ENCODE measurements around the gene EWSR1. TPM values are rescaled to one million over a fixed set of nuclear protein-coding genes. Genes with fewer than 3 reads are reported as not detected.

Gene EWSR1
- total RNA-seq, 1 experiment from 2014 or later, result 462 TPM

- peaks cover 9% of the 10 kb centered on the region; the same call in 1 of the 2 replicates for H3K27me3 Mint-ChIP-seq (ENCODE audit: low read depth)
- H3K4me1 Mint-ChIP-seq, result peaks cover 17 to 32% of the 10 kb centered on the region in 2 experiments
- H3K79me1 ChIP-seq (ENCODE audit: insufficient read depth, low read depth, low read length, poor library complexity, severe bottlenecking), result no peaks in the 10 kb centered on the region
- no peak within 1 kb of the TSS for H3K27ac ChIP-seq (ENCODE audit: insufficient read length, low read depth, low read length)
- H3K4me3 Mint-ChIP-seq, result peak within 1 kb of the TSS; percentile 72 to 92
- H3K9ac ChIP-seq (ENCODE audit: extremely low read depth, insufficient read length, low read length), result no peak within 1 kb of the TSS
- H4K91ac ChIP-seq (ENCODE audit: insufficient read length, low read depth, low read length), result no peak within 1 kb of the TSS
- H3K14ac ChIP-seq (ENCODE audit: insufficient read depth, low read length), result peak within 1 kb of the TSS; percentile 49; the same call in 1 of the 2 replicates
- H3K27me3 ChIP-seq (ENCODE audit: insufficient read depth, low read length), result no peaks in the 10 kb centered on the region
- peaks cover 0 to 2% (median 0%) of the 10 kb centered on the region in 3 experiments; a peak in 3 of 7 replicates for H3K36me3 Mint-ChIP-seq (ENCODE audit: insufficient read depth in 1 of 3, low read depth in 3 of 3)
- peaks cover 8% of the 10 kb centered on the region for H3K23me2 ChIP-seq (ENCODE audit: insufficient read length, low read depth, low read length, poor library complexity, severe bottlenecking)
- H2BK20ac ChIP-seq (ENCODE audit: low read depth, low read length, poor library complexity, severe bottlenecking), result no peak within 1 kb of the TSS
- no peak within 1 kb of the TSS for H4K8ac ChIP-seq (replicated peaks; ENCODE audit: insufficient read length, low read depth, low read length)
- no peak within 1 kb of the TSS for H4K5ac ChIP-seq (ENCODE audit: insufficient read length, low read depth, low read length)
- TF ChIP-seq CTCF (conservative IDR thresholded peaks at IDR 0.05), result peak; percentile 15; the same call in 1 of the 3 replicates
- peak within 1 kb of the TSS; percentile 52 for H3K4me2 ChIP-seq (ENCODE audit: insufficient read depth, insufficient read length, low read length)
- H3K4me1 ChIP-seq (ENCODE audit: insufficient read depth, low read length), result no peaks in the 10 kb centered on the region
- no peak within 1 kb of the TSS for H3K56ac ChIP-seq (ENCODE audit: insufficient read length, low read depth, low read length)
- H3K79me2 ChIP-seq (ENCODE audit: insufficient read depth, low read length), result no peaks in the 10 kb centered on the region
- H2BK120ac ChIP-seq (ENCODE audit: low read depth, low read length, poor library complexity, severe bottlenecking), result no peak within 1 kb of the TSS
- H3K9me3 ChIP-seq (ENCODE audit: control insufficient read depth, low read depth, low read length), result no peaks in the 10 kb centered on the region
- H2BK12ac ChIP-seq (ENCODE audit: insufficient read length, low read depth, low read length), result no peak within 1 kb of the TSS
- H3K9me3 Mint-ChIP-seq, result peaks cover 0 to 3% of the 10 kb centered on the region in 2 experiments; a peak in 2 of 5 replicates
- no peak within 1 kb of the TSS for H3K23ac ChIP-seq (ENCODE audit: insufficient read length, low read depth, low read length)
- DNase-seq, result peak; percentile 84
- no peaks in the 10 kb centered on the region for H4K20me1 ChIP-seq (ENCODE audit: control insufficient read depth, insufficient read depth, insufficient read length)
- peak within 1 kb of the TSS; percentile 82 to 83 (median 83); a peak in 3 of 7 replicates for H3K27ac Mint-ChIP-seq
- no peak within 1 kb of the TSS for H2BK15ac ChIP-seq (ENCODE audit: low read depth, low read length)
- no peak within 1 kb of the TSS for H2AK5ac ChIP-seq (ENCODE audit: insufficient read length, low read length)
- H3K18ac ChIP-seq (ENCODE audit: insufficient read length, low read depth, low read length), result peak within 1 kb of the TSS; percentile 52
- no peak within 1 kb of the TSS for H2AFZ ChIP-seq (ENCODE audit: low read length)
- no peak within 1 kb of the TSS for H3T11ph ChIP-seq (ENCODE audit: low read length)
- no peak within 1 kb of the TSS for H3K4ac ChIP-seq (ENCODE audit: low read depth, low read length)
- no peak within 1 kb of the TSS for H2BK5ac ChIP-seq (ENCODE audit: insufficient read length, low read length)
- no CpG with 5 or more reads among the region's 40 CpGs for WGBS (ENCODE audit: extremely low coverage, insufficient read length, low lambda C conversion rate)
Measured at GRCh38 chr22:29306175-29306834, 38.2 kb downstream of the EWSR1 start, which contains the start of gene GAS2L1. Gene GAS2L1, plus strand, starts transcription at chr22:29306650. Its CDS starts 1,456 bp downstream, at chr22:29308106.
